Calu3 (cell line): Measurements from ENCODE around the gene NMNAT1. TPM values are rescaled to one million over a fixed set of nuclear protein-coding genes. Genes with fewer than 3 reads are reported as not detected.
"Not testable (repeated sequence)": the region's sequence is repeated elsewhere in the genome, so short reads cannot be mapped to it uniquely, and the experiment has no call there.

Experiments used
- BruUV-seq: library from RNA; stranded (reverse); fragments of 400-500 nt; replicated peaks from 2 replicates; lab custom pipeline; 2021; lab: Mats Ljungman, UMichigan
- CTCF ChIA-PET: fragments of 300-600 bp; sonication (Branson Sonifier 250); formaldehyde crosslinking; loops from one replicate; lab custom pipeline; 2022; ENCODE audit warnings: antibody characterized with exemption; lab: Charles Lee
- DNase-seq: peaks from one replicate; pipeline ENCODE4 v3.0.0; 2022
- H3K27ac Mint-ChIP-seq: one replicate; pipeline ENCODE4 v1.8.0; 2022; ENCODE audit warnings: mixed read lengths; ENCODE audit not compliant: unreplicated experiment
- H3K27me3 Mint-ChIP-seq: one replicate; pipeline ENCODE4 v1.8.0; 2022; ENCODE audit warnings: mixed read lengths; ENCODE audit not compliant: unreplicated experiment
- H3K36me3 Mint-ChIP-seq: one replicate; pipeline ENCODE4 v1.8.0; 2022; ENCODE audit warnings: mild to moderate bottlenecking, moderate library complexity, mixed read lengths; ENCODE audit not compliant: insufficient read depth, unreplicated experiment
- H3K4me1 Mint-ChIP-seq: one replicate; pipeline ENCODE4 v1.8.0; 2022; ENCODE audit warnings: mild to moderate bottlenecking, low read depth, mixed read lengths; ENCODE audit not compliant: unreplicated experiment
- H3K4me3 Mint-ChIP-seq: one replicate; pipeline ENCODE4 v1.8.0; 2022; ENCODE audit warnings: mild to moderate bottlenecking, low read depth, moderate library complexity, mixed read lengths; ENCODE audit not compliant: unreplicated experiment
- H3K9me3 Mint-ChIP-seq: one replicate; pipeline ENCODE4 v1.8.0; 2022; ENCODE audit warnings: low read depth, mixed read lengths; ENCODE audit not compliant: unreplicated experiment
- intact Hi-C: fragments of 100-400 bp; cut with micrococcal nuclease; formaldehyde crosslinking; loops from one replicate; pipeline ENCODE4 v1.10.0; 2022; ENCODE audit not compliant: unreplicated experiment
- total RNA-seq: library from RNA; stranded (reverse); gene quantifications from 2 replicates; pipeline ENCODE4 v1.2.3, GENCODE V29; 2022
- TF ChIP-seq, protein P1 (sequence below): fragments of 200-600 bp; IDR thresholded peaks from one replicate; pipeline ENCODE4 v1.8.0; 2022; ENCODE audit warnings: antibody characterized with exemption; ENCODE audit not compliant: unreplicated experiment

NMNAT1 gene
- total RNA-seq, 1 experiment from 2014 or later, result 5.7 TPM

DNA sequence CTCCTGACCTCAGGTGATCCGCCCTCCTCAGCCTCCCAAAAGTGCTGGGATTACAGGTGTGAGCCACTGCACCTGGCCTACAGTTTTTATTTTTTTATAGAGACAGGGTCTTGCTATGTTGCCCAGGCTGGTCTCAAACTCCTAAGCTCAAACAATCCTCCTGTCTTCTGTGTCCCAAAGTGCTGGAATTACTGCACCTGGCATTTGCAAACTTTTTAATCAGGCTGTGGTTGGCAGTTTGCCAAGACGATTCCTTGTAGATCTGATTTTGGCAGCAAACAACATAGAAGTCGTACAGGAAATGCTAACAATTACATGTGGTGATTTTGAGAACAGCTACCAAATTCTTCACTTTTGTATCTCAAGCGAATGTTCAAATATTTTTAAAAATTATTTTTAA is 63.9 kb downstream of the NMNAT1 start:
- Mint-ChIP-seq H3K9me3 (no peaks in the 10 kb centered on the region), H3K27ac (no peak overlapping the region), H3K4me1 (no peaks in the 10 kb centered on the region), H3K4me3 (no peak overlapping the region), H3K27me3 (no peaks in the 10 kb centered on the region), H3K36me3 (no peaks in the 10 kb centered on the region)
- BruUV-seq, result no TSS peak
- TF ChIP-seq, protein P1, sequence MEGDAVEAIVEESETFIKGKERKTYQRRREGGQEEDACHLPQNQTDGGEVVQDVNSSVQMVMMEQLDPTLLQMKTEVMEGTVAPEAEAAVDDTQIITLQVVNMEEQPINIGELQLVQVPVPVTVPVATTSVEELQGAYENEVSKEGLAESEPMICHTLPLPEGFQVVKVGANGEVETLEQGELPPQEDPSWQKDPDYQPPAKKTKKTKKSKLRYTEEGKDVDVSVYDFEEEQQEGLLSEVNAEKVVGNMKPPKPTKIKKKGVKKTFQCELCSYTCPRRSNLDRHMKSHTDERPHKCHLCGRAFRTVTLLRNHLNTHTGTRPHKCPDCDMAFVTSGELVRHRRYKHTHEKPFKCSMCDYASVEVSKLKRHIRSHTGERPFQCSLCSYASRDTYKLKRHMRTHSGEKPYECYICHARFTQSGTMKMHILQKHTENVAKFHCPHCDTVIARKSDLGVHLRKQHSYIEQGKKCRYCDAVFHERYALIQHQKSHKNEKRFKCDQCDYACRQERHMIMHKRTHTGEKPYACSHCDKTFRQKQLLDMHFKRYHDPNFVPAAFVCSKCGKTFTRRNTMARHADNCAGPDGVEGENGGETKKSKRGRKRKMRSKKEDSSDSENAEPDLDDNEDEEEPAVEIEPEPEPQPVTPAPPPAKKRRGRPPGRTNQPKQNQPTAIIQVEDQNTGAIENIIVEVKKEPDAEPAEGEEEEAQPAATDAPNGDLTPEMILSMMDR, result no peak
- CTCF ChIA-PET, result no interaction called here
- DNase-seq, result no peak
- intact Hi-C loops, result no loop called here

DNA sequence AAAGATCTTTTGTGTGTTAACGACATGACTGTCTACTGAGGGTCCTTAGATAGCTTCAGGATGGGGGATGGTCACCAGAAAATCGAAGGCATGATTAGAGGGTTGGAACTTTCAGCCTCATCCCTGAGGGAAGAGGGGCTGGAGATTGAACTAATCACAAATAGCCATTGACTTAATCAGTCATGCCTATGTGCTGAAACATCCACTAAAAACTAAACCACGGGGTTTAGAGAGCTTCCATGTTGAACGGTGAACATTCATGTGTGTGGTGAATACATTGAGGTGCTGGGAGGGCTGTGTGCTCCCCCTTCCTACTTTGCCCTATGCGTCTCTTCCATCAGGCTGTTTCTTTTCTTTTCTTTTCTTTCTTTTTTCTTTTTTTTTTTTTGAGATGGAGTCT is 70.7 kb downstream of the NMNAT1 start:
- no peak for DNase-seq
- Mint-ChIP-seq H3K27me3 (no peaks in the 10 kb centered on the region), H3K4me1 (no peaks in the 10 kb centered on the region), H3K27ac (no peak overlapping the region), H3K4me3 (no peak overlapping the region), H3K36me3 (no peaks in the 10 kb centered on the region), H3K9me3 (no peaks in the 10 kb centered on the region)
- TF ChIP-seq, protein P1, result no peak
- intact Hi-C loops, result no loop called here
- BruUV-seq, result no TSS peak
- CTCF ChIA-PET, result interaction anchor here (1.4 kb wide), 1 partner anchor 11 kb away, joined by 14 read pairs; no protein-coding TSS in a partner anchor

DNA sequence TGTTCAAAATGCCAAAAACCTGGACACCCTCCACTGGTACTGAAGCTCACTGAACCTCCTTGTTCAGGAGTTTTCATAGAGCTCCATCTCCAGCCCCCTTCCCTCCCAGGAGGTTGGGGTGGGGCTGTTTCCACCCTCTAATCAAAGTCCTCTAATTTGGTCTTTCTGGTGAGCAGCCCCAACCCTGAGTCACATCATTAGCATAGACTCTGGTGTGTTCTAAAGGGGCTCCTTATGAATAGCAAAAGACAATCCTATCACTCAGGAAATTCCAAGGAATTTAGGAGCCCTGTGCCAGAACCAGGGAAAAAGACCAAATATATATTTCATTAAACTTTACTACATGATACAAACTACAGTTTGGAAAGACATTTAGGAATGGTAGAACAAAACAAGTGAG is 76.3 kb downstream of the NMNAT1 start:
- intact Hi-C loops, result no loop called here
- no peak for DNase-seq
- Mint-ChIP-seq H3K4me1 (no peaks in the 10 kb centered on the region), H3K36me3 (no peaks in the 10 kb centered on the region), H3K27me3 (no peaks in the 10 kb centered on the region), H3K4me3 (no peak overlapping the region), H3K27ac (no peak overlapping the region), H3K9me3 (no peaks in the 10 kb centered on the region)
- TF ChIP-seq, protein P1, result no peak
- no TSS peak for BruUV-seq
- CTCF ChIA-PET, result no interaction called here

- Mint-ChIP-seq H3K4me1 (no peaks in the 10 kb centered on the region), H3K9me3 (no peaks in the 10 kb centered on the region), H3K27me3 (no peaks in the 10 kb centered on the region), H3K27ac (no peak overlapping the region), H3K4me3 (no peak overlapping the region), H3K36me3 (no peaks in the 10 kb centered on the region)
- no TSS peak for BruUV-seq
- DNase-seq, result no peak
- TF ChIP-seq, protein P1, result no peak
- CTCF ChIA-PET, result no interaction called here
- intact Hi-C loops, result no loop called here
Measured at GRCh38 chr1:10020086-10020485, 76.8 kb downstream of the NMNAT1 start.

- BruUV-seq, result not testable (repeated sequence)
Measured at GRCh38 chr1:10020678-10021077, 77.4 kb downstream of the NMNAT1 start.

GRCh38 chr1:10021992-10022391 is 78.7 kb downstream of the NMNAT1 start:
- H3K27me3 Mint-ChIP-seq, H3K9me3 Mint-ChIP-seq, BruUV-seq, H3K27ac Mint-ChIP-seq, intact Hi-C loops, H3K36me3 Mint-ChIP-seq, H3K4me1 Mint-ChIP-seq, DNase-seq, CTCF ChIA-PET, H3K4me3 Mint-ChIP-seq: not testable (repeated sequence)

More at GRCh38 chr1:10020678-10021077, 77.4 kb downstream of the NMNAT1 start:
- H3K36me3 Mint-ChIP-seq, DNase-seq, H3K27me3 Mint-ChIP-seq, H3K9me3 Mint-ChIP-seq, intact Hi-C loops, H3K27ac Mint-ChIP-seq, H3K4me1 Mint-ChIP-seq, CTCF ChIA-PET, H3K4me3 Mint-ChIP-seq: not testable (repeated sequence)
